ENCODE results near the gene JUP. TPM values are rescaled to one million over a fixed set of nuclear protein-coding genes. Genes with fewer than 3 reads are reported as not detected.

The JUP gene
- total RNA-seq, 1 donor from 2014 or later: 195 TPM

- intact Hi-C loops (cut with DNase I): no loop called here
- DNase-seq (no peak), ATAC-seq (ENCODE audit: poor library complexity) (no peak)
These were observed 17.7 kb downstream of the JUP start for GRCh38 chr17:41768682-41769288.

DNA sequence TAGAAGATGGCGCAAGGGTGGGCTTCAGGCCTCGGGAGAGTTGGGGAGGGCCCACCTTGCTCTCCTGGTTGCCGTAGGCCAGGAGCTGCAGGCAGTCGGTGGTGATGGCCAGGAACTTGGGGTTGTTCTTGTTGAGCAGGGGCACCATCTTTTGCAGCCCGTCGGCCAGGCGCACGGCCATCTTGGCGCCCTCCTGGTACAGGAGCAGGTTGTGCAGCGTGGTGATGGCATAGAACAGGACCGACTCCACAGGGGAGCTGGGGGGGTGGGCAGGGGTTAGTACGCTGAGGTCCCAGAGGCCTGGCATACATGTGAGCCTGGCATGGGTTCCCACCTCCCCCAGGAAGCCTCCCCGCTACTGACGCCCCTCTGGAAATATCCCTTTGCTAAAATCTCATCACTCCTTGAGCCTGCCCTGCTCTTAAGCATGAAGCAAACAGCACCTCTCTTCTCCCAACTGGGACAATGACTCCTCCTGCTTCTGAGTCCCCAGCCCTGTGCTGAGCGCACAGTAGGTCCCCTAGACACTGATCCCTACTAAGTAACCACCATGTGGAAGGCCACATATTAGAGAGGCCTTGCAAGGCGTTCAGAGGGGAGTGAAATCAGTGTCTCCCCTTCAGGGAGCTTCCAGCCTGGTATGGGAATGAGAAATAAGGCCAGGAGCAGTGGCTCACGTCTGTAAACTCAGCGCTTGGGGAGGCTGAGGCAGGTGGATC is 19.0 kb downstream of the JUP start:
- no peak for DNase-seq
- intact Hi-C loops (cut with DNase I): no loop called here
- no peak for ATAC-seq (ENCODE audit: poor library complexity)

GRCh38 chr17:41766135-41766534 is 20.4 kb downstream of the JUP start:
- intact Hi-C loops (cut with DNase I): no loop called here
- DNase-seq (no peak), ATAC-seq (ENCODE audit: poor library complexity) (no peak)

DNA sequence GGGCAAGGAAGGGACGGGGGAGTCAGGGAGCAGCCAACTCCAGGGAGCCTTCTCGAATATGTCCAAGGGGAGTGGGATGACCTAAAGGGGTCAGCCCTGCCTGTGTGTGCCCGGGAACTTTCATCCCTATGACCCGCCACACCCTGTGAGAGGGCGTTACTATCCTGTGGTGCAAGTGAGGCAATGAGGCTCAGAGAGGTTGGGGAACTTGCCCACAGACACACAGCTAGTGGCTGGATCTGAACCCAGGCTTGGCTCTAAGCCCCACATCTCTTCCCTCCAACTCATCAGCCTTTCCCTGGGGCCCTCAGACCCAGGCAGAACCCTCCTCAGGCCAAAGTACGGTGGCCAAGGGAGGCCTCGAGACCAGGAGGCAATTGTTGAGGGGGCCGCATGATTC is 23.2 kb downstream of the JUP start:
- no peak for ATAC-seq (ENCODE audit: poor library complexity)
- no peak for DNase-seq
- intact Hi-C loops (cut with DNase I): no loop called here

- DNase-seq (no peak), ATAC-seq (ENCODE audit: poor library complexity) (no peak)
- intact Hi-C loops (cut with DNase I): no loop called here
These were observed 23.7 kb downstream of the JUP start for GRCh38 chr17:41762841-41763240.

DNA sequence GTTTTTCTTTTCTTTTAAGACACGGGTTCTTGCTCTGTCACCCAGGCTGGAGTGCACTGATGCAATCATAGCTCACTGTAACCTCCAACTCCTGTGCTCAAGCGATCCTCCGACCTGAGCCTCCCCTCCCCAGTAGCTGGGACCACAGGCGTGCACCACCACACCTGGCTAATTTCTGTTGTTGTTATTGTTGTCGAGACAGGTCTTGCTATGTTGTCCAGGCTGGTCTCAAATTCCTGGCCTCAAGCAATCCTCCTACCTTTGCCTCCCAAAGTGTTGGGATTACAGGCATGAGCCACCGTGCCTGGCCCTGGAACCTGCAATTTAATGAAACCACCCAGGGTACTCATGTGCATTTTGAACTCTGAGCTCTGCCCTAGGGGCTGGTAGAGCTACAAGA is 24.1 kb downstream of the JUP start:
- intact Hi-C loops (cut with DNase I): no loop called here
- DNase-seq (no peak), ATAC-seq (ENCODE audit: poor library complexity) (no peak)

GRCh38 chr17:41760878-41761277 is 25.6 kb downstream of the JUP start:
- ATAC-seq (ENCODE audit: poor library complexity) (no peak), DNase-seq (no peak)
- intact Hi-C loops (cut with DNase I): no loop called here

GRCh38 chr17:41758601-41759000 is 27.9 kb downstream of the JUP start:
- DNase-seq (no peak), ATAC-seq (ENCODE audit: poor library complexity) (no peak)
- intact Hi-C loops (cut with DNase I): no loop called here

- DNase-seq (no peak), ATAC-seq (ENCODE audit: poor library complexity) (peak; percentile 18)
- intact Hi-C loops (cut with DNase I): no loop called here
These were observed 32.4 kb downstream of the JUP start for GRCh38 chr17:41754066-41754465.

DNA sequence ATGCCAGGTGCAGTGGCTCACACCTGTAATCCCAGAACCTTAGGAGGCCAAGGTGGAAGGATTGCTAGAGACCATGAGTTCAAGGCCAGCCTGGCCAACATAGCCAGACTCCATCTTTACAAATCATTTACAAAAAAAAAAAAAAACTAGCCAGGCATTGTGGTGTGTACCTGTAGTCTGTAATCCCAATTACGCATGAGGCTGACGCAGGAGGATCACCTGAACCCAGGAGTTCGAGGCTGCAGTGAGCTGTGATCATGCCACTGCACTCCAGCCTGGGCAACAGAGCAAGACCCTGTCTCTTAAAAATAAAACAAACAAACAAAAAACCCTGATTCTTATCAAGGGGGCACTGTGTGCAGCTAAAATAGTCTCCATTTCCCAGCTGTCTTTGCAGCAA is 35.2 kb downstream of the JUP start:
- intact Hi-C loops (cut with DNase I): no loop called here
- ATAC-seq (ENCODE audit: poor library complexity): no peak

DNA sequence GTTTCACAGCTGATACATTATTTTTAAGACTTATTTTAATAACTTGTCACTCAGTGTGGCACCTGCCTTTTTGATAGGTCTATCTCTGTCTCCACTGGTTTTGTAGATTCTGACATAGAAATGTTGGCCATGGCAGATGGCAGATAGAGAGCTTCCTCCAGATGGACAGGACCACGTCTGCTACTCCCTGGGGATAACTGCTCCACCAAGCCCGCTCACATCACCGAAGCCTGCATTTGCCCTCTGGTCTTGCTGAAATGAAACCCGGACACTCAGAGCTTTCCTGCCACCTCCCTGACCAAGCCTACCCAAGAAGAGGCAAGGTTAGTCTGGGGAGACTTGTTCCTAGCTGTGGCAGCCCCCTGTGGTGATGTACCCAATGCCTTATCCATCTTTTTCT is 35.6 kb downstream of the JUP start:
- ATAC-seq (ENCODE audit: poor library complexity): no peak
- no peak for DNase-seq
- intact Hi-C loops (cut with DNase I): no loop called here

More for the DNA sequence above, 35.2 kb downstream of the JUP start:
- DNase-seq: no peak

GRCh38 chr17:41748275-41748674 is 38.2 kb downstream of the JUP start:
- ATAC-seq (ENCODE audit: poor library complexity) (no peak), DNase-seq (no peak)
- intact Hi-C loops (cut with DNase I): no loop called here

DNA sequence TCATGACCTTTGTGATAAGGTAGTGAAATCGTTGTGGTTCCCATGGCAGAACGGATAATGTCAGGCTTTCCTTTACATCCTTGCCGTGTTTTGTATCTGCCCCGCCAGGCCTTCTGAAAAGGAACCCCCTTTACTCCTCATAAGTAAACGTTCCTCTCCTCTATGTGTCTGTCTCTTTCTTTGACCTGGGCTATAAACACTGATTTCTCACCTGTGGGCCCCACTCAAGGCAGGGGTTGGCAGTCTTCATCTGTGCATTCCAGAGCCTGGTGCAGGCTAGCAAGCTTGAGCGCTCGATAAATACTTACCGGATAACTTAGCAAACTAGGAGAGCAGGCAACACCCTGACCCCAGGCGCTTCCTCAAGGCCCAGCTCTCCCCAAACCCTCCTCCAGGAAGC is 44.8 kb downstream of the JUP start:
- intact Hi-C loops (cut with DNase I): no loop called here
- ATAC-seq (ENCODE audit: poor library complexity) (no peak), DNase-seq (no peak)

DNA sequence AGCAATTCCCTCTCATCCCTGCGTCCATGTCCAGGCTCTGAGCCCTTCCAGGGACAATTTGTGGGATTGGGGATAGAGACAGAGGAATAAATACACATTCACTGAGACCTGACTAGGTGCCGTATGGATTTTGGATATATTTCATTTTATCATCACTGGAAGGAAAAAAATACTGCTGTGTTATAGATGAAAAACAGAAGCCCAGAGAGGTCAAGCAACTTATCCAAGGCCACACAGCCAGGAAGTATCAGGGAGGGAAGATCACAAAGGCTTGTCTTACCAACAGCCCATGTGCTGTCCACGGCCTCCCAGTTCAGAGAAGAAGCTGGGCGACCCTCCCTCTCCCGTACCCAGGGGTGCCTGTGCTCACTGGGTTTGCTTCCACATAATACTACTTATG is 46.0 kb downstream of the JUP start:
- ATAC-seq (ENCODE audit: poor library complexity) (no peak), DNase-seq (no peak)
- intact Hi-C loops (cut with DNase I): no loop called here

DNA sequence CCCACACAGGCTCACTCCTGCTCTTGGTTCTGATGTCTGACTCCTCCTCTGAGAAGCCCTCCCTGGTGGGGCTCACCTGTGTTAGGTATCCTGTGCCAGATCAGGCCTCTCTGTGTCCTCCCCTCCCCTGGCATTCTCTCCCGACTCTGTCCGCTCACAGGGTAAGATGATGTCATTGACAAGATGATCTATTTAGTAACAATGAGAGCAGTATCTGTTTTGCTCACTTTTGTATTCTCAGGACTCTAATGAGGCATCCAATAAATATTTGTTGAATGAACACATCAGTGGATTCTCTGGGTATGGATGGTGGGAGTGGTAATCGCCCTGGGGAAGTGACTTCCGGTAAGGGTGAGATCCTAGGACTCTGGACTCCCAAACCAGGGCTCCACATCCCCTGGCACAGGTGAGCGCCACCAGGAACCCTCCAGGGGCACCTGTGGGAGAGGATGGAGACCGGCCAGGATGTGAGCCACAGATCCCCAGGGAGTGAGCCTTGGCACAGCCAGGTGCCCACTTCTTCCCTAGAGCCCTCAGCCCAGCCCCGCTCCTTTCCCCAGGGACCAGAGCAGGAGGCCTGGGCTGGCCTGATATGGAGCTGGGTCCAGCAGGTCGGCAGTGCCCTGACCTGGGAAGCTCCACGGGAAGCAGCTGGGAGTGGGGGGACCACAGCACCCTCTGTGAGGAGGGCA is 46.7 kb downstream of the JUP start:
- ATAC-seq (ENCODE audit: poor library complexity) (no peak), DNase-seq (no peak)
- intact Hi-C loops (cut with DNase I): loop anchor here (10.0 kb wide), 1 partner anchor 145 kb away; no protein-coding TSS in a partner anchor

GRCh38 chr17:41738801-41739112 is 47.8 kb downstream of the JUP start:
- no peak for DNase-seq
- intact Hi-C loops (cut with DNase I): loop anchor here (10.0 kb wide), 1 partner anchor 146 kb away; no protein-coding TSS in a partner anchor
- no peak for ATAC-seq (ENCODE audit: poor library complexity)

- peak; percentile 91 for DNase-seq
- peak; percentile 92 for ATAC-seq (ENCODE audit: poor library complexity)
- intact Hi-C loops (cut with DNase I): loop anchor here (10.0 kb wide), 1 partner anchor 147 kb away; no protein-coding TSS in a partner anchor
These were observed 48.3 kb downstream of the JUP start for GRCh38 chr17:41738077-41738800.

DNA sequence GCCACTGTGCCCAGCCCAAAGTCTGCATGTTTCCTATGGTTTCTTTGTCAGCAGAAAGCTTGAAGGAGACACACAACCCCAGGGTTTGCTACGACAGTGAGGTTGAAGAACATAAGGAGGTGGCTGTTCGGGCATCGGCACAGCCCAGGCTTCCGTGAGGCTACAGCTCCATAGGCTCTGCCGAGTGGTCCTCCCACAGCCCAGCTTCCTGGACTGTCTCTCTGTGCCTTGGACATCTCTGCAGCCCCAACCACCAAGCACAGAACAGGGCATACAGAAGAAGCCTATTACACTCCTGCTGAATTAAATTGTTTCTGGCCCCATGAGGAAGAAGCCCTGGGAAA is 48.9 kb downstream of the JUP start:
- DNase-seq (no peak), ATAC-seq (ENCODE audit: poor library complexity) (peak; percentile 4)
- intact Hi-C loops (cut with DNase I): loop anchor here (1.0 to 10.0 kb wide), 2 partner anchors 64 to 147 kb away; no protein-coding TSS in a partner anchor

DNA sequence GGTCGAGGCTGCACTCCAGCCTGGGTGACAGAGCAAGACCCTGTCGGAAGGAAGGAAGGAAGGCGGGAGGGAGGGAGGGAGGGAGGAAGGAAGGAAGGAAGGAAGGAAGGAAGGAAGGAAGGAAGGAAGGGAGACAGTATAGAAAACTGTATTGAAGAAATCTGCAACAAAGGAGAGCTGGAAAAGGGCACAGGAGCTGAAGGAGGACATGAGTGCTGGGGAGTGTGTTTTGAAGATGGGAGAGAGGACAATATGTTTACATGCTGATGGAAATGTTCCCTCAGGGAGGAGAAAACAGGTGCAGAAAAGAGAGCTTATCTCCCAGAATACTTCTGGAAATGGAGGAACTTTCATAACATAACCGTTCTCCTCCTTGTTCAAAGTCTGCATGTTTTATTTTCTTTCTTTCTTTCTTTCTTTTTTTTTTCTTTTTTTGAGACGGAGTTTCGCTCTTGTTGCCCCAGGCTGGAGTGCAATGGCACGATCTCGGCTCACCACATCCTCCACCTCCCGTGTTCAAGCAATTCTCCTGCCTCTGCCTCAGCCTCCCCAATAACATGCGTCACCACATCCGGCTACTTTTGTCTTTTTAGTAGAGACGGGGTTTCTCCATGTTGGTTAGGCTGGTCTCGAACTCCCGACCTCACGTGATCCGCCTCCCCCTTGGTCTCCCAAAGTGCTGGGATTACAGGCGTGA is 49.4 kb downstream of the JUP start:
- ATAC-seq (ENCODE audit: poor library complexity) (no peak), DNase-seq (no peak)
- intact Hi-C loops (cut with DNase I): loop anchor here (1.0 to 10.0 kb wide), 2 partner anchors 64 to 148 kb away; no protein-coding TSS in a partner anchor
